GM18870 (cell line): Measurements from ENCODE around the gene GABBR2.
"Not testable (repeated sequence)": the region's sequence is repeated elsewhere in the genome, so short reads cannot be mapped to it uniquely, and the experiment has no call there.

Experiments
- ATAC-seq: cut with Tn5 transposase; IDR thresholded peaks from one replicate; pipeline ENCODE4 v1.9.1; 2021; ENCODE audit warnings: moderate library complexity; ENCODE audit not compliant: unreplicated experiment

Gene GABBR2

GRCh38 chr9:98688710-98689495, 19.8 kb downstream of the GABBR2 start:
- ATAC-seq: no peak

DNA sequence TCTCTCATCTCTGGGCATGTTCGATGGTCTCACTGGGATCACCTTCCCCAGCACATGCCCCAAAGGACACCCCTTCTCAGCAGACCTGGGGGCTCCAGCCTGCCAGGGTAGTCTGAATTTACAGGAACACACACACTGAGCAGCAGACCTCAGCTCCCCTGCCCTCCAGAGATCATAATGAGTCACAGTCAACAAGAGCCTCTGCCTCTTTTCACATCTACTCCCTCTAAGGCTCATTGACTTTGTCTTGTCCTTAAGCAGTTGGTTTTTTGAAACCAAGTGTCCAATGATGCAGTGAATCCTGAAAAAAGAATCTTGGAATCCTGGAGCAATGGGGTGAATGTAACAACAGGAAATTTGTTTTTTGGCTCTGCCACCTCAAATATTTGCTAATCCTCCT, 20.8 kb downstream of the GABBR2 start:
- ATAC-seq: no peak

DNA sequence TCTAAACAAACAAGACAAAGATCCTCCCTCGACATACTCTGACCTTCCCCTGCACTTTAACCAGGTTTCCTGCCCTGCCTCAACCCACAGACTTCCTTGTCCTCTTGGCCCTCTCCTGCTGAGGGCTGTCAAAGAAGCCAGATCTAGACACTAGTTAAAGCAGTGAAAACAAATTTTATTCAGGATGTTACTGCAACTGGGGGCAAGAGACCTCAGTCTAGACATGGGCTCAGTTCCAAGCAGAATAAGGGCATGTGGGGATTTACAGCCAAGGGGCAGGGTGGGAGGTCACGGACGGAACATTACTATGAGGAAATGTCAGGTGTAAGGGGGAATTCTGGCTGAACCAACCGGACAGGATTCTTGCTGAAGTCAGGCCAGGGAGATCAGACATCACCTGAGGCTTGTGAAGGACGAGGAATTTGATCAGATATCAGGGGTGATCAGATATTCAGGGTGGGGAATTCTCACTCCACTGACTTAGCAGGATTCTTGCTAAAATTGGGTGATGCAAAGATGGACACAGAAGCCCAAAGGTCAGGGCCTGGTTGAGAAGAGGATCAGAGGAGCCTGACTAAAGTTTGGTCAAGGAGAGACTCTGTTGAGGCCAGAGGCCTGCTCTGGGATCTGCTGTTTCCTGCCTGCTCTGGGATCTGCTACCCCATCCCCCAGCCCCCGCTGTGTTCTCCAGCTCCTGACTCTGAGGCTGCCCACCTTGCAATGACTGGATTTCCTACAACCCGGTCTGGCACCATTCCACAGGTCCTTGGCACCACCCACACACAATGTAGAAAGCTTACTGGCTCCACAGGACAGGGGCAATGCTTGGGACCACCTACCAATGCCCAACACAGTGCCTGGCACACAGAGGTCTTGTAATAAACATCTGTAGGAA, 21.5 kb downstream of the GABBR2 start:
- no peak for ATAC-seq

- not testable (repeated sequence) for ATAC-seq
These were observed 23.9 kb downstream of the GABBR2 start for GRCh38 chr9:98684816-98685215.

GRCh38 chr9:98678244-98678842, 30.4 kb downstream of the GABBR2 start:
- no peak for ATAC-seq

- no peak for ATAC-seq
These were observed 35.1 kb downstream of the GABBR2 start for GRCh38 chr9:98673681-98674080.

GRCh38 chr9:98667005-98667640, 41.6 kb downstream of the GABBR2 start:
- no peak for ATAC-seq

- no peak for ATAC-seq
These were observed 43.2 kb downstream of the GABBR2 start for GRCh38 chr9:98665501-98665900.

DNA sequence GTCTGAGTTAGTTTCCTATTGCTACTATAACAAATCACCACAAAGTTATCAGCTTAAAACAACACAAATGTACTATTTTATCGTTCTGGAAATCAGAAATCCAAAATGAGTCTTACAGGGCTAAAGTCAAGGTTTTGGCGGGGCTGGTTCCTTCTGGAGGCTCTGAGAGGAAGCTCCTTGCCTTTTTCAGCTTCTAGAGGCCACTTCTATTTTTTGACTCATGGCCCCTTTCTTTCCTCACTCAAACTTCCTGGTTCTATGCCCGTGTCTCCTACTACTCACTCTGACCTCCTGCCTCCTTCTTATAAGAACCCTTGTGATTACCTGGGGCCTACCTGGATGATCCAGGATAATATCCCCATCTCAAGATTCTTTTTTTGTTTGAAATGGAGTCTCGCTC, 48.2 kb downstream of the GABBR2 start:
- no peak for ATAC-seq

GRCh38 chr9:98658951-98659351, 49.8 kb downstream of the GABBR2 start:
- no peak for ATAC-seq

GRCh38 chr9:98657897-98658296, 50.8 kb downstream of the GABBR2 start:
- ATAC-seq: no peak

DNA sequence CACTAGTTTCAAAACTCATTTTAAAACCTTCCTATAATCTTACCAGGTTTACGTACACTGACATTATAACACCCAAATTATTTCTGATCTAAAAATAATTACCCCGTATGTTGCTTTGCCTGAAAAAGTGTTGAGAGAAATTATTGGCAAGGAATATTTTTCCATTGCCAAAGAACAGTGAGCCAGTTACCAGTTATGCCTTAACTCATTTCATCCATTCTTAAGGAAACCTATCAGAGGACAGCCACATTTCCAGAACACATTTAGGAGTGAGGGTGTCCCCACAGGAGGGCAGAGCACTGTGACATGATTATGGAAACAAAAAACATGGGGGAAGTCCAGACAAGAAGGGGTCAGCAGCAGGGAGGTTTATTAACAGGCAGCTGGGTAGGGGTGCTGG, 52.2 kb downstream of the GABBR2 start:
- ATAC-seq: no peak

DNA sequence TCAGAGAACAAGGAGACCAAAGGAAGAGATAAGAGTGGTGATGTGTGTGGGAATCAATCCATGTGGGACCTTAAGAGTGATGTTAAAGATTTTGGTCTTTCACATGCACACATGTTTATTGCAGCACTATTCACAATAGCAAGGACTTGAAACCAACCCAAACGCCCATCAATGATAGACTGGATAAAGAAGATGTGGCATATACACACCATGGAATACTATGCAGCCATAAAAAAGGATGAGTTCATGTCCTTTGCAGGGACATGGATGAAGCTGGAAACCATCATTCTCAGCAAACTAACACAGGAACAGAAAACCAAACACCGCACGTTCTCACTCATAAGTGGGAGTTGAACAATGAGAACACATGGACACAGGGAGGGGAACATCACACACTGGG, 53.3 kb downstream of the GABBR2 start:
- not testable (repeated sequence) for ATAC-seq

GRCh38 chr9:98654247-98654646, 54.5 kb downstream of the GABBR2 start:
- no peak for ATAC-seq

DNA sequence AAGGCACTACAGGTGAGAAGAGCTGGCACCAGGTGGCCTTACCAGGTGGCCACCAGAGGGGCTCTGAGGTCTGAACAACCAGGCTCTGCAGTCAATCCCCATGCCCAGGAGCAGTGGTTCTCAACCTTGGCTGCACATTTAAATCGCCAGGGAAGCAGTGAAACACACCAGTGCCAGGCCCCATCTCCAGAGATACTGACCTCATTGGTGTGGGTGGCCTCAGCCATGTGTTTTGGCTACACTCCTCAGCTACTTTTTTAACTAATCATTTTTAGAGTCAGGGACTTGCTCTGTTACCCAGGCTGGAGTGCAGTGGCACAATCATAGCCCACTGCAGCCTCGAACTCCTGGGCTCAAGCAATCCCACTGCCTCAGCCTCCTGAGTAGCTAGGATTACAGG, 56.0 kb downstream of the GABBR2 start:
- ATAC-seq: no peak

DNA sequence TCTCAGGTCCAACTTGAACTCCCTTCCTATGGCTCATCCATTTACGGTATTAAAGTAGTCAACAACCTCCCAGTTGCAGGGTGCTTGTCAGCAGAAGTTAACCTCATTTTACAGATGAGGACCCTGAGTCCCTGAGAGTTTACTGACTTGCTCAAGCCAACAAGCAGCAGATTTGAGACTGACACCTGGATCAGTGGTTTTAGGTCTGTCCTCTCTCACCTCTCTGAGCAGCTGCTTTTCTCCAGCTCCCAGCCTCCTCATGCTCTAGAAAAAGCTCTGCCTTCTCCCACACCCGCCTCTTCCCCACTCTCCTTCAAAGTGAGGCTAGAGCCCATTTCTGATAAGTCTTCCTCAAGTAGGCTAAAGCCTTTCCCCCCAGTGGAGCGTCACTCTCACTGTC, 56.4 kb downstream of the GABBR2 start:
- no peak for ATAC-seq

- no peak for ATAC-seq
These were observed 61.5 kb downstream of the GABBR2 start for GRCh38 chr9:98647236-98647635.

GRCh38 chr9:98644011-98644410, 64.7 kb downstream of the GABBR2 start:
- ATAC-seq: no peak

- no peak for ATAC-seq
These were observed 65.9 kb downstream of the GABBR2 start for GRCh38 chr9:98642661-98643312.

DNA sequence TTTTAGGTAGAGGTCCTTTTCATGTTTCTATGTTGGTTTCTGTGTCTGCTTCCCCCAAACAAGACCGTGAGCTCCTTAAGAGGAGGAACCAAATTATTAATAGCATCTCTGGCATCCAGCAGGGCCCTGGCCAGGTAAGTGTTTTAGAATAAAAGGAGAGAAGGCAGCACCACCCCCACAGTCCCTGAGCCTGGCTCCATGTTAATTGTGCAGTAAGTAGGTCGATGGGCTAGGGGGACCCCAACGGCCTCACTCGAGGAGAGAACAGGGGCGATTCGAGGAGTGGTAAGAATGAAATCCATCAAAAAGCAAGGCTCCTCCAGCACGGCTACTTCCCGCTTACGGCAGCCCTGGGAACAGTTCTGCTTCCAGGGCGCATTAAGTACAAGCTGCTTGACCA, 67.0 kb downstream of the GABBR2 start:
- no peak for ATAC-seq

GRCh38 chr9:98640394-98640793, 68.3 kb downstream of the GABBR2 start:
- ATAC-seq: no peak
